ENCODE data around the gene TRPV5.

TRPV5 gene

DNA sequence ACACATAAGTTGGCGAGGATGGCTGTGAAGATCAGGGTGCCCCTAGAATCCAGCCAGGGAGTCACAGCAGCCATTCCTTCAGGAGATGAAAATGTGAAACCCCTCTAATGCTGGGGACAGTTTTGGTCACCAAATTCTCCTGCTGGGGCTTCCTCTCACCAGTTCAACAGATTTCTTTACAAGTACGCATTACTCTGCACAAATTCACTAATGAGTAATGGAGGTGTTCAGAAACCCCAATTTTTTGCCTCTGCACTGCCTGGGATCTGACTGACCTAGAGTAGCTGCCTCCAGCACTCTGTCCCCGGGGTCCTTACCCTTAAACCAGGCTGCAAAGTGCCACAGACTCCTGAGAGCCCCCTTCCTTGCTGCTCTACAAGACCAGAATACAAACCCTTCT, 16.1 kb downstream of the TRPV5 start:
- no peak for DNase-seq (ENCODE audit: low read depth, low spot score)
- TF ChIP-seq, protein P1, sequence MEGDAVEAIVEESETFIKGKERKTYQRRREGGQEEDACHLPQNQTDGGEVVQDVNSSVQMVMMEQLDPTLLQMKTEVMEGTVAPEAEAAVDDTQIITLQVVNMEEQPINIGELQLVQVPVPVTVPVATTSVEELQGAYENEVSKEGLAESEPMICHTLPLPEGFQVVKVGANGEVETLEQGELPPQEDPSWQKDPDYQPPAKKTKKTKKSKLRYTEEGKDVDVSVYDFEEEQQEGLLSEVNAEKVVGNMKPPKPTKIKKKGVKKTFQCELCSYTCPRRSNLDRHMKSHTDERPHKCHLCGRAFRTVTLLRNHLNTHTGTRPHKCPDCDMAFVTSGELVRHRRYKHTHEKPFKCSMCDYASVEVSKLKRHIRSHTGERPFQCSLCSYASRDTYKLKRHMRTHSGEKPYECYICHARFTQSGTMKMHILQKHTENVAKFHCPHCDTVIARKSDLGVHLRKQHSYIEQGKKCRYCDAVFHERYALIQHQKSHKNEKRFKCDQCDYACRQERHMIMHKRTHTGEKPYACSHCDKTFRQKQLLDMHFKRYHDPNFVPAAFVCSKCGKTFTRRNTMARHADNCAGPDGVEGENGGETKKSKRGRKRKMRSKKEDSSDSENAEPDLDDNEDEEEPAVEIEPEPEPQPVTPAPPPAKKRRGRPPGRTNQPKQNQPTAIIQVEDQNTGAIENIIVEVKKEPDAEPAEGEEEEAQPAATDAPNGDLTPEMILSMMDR (IDR thresholded peaks at IDR 0.05; ENCODE audit: insufficient read depth, low read length, missing control alignments), result no peak
- CTCF ChIA-PET, result no interaction called here
- POLR2A ChIA-PET, result no interaction called here
- H3K4me3 ChIP-seq (ENCODE audit: low read depth, low read length), result no peak overlapping the region

DNA sequence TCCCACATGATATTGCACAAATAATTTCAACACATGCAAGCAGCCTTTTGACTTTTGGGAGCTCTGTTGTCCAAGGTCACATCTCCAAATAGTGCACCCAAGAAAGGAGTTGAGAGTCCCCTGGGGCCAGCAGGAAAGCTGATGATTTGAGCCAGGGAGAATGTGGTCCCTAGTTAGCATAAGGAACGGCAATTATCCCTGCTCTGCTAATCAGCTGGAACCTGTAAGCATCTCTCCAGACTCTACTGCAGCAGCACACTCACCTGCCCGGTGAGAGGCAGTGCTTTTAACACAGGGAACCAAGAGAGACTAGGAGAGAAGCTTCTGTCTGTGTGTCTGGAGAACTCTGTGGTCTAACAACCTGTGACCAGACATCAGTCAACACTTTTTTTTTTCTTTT, 17.0 kb downstream of the TRPV5 start:
- ChIA-PET POLR2A (no interaction called here), CTCF (interaction anchor here (1.0 kb wide), 1 partner anchor 86 kb away, joined by 4 read pairs; no protein-coding TSS in a partner anchor)
- H3K4me3 ChIP-seq (ENCODE audit: low read depth, low read length), result no peak overlapping the region
- TF ChIP-seq, protein P1 (IDR thresholded peaks at IDR 0.05; ENCODE audit: insufficient read depth, low read length, missing control alignments), result no peak
- no peak for DNase-seq (ENCODE audit: low read depth, low spot score)

DNA sequence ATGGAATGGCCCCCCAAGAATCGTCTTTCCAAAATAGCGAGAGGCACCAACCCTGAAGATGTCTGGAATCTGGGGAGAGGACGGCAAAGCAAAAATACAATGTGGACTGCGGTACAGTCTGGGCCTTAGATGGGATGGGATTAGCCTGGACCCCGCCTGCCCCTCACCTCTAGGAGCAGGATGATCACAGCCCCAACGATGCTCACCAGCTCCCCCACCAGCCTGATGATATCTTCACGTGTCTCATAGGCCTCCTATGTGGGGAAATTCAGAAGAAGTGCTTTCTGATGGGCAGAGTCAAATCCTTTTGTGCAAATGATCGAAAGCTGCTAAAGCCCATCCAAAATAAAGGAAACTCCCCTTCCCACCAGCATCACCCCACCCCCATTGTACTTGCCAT, 18.2 kb downstream of the TRPV5 start:
- H3K4me3 ChIP-seq (ENCODE audit: low read depth, low read length), result no peak overlapping the region
- TF ChIP-seq, protein P1 (IDR thresholded peaks at IDR 0.05; ENCODE audit: insufficient read depth, low read length, missing control alignments), result no peak
- no peak for DNase-seq (ENCODE audit: low read depth, low spot score)
- CTCF ChIA-PET, result interaction anchor here (1.0 kb wide), 1 partner anchor 87 kb away, joined by 4 read pairs; no protein-coding TSS in a partner anchor
- POLR2A ChIA-PET, result no interaction called here

DNA sequence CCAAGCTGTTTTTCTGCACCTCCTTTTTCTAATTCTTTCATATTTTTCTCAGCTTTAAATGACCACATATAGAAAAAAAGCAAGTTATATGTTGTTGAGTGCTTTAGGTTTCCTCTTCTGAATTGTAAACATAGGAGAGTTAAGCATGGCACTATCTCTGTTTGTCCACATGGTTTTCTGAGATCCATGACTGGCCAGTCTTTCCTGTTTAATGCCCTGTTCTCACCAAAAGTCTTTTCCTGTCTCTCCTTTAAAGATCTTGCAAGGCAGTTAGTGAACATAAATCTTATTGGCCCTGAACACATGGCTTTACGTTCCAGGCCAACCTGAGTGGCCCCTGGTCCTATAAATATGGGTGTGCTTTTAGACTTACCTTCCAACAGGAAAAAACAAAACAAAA, 19.4 kb downstream of the TRPV5 start:
- ChIA-PET CTCF (no interaction called here), POLR2A (no interaction called here)
- TF ChIP-seq, protein P1 (IDR thresholded peaks at IDR 0.05; ENCODE audit: insufficient read depth, low read length, missing control alignments), result no peak
- DNase-seq (ENCODE audit: low read depth, low spot score), result no peak
- no peak overlapping the region for H3K4me3 ChIP-seq (ENCODE audit: low read depth, low read length)

DNA sequence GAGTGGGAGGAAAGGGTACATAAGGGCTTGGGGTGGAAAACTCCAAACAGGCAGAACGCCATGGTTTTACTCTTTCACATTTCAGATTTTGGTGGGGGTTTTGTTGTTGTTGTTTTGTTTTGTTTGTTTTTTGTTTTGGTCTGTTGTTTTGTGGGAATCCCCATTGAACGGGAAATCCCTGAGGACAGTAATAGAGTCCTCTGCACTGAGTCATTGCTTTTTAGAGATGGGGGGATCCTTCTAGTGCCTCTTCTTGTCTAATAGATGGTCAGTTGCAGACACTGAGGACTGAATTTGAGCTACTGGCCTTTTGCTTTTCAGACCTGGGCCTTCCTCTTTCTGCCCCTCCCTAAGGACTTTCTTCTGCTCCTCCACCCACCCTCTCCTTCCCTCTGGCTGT, 20.0 kb downstream of the TRPV5 start:
- TF ChIP-seq, protein P1 (IDR thresholded peaks at IDR 0.05; ENCODE audit: insufficient read depth, low read length, missing control alignments), result no peak
- ChIA-PET POLR2A (no interaction called here), CTCF (no interaction called here)
- H3K4me3 ChIP-seq (ENCODE audit: low read depth, low read length), result no peak overlapping the region
- DNase-seq (ENCODE audit: low read depth, low spot score), result no peak

DNA sequence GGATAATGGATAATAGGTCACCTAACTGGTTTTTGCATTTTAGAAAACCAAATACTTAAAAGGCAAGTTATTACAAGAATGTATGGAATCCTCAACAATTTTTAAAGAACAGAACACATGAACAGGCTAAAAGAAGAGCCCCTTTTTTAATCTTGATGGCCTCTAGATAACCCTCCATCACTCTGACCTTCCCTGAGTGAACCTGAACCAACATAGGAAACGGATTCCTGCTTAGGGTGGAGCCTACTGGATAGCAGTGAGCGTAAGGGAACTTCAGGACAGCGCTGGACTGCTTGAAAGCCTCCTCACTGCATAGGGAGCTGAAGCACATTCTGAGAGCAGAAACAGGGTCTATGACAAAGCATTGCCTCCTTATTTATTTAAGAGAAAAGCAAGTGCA, 20.5 kb downstream of the TRPV5 start:
- CTCF ChIA-PET, result no interaction called here
- no peak overlapping the region for H3K4me3 ChIP-seq (ENCODE audit: low read depth, low read length)
- DNase-seq (ENCODE audit: low read depth, low spot score), result no peak
- TF ChIP-seq, protein P1 (IDR thresholded peaks at IDR 0.05; ENCODE audit: insufficient read depth, low read length, missing control alignments), result no peak
- POLR2A ChIA-PET, result no interaction called here

Measured in AG04449 (cell line).